Ovary (tissue), 3 donors: ENCODE data around the gene CDK8.

Experiments used
- EP300 ChIP-seq: sonication (generic); formaldehyde crosslinking; IDR thresholded peaks from one replicate; pipeline ENCODE4 v1.6.1; 2017; ENCODE audit warnings: antibody characterized with exemption
- POLR2A ChIP-seq: fragments of 450-650 bp; IDR thresholded peaks from one replicate; pipeline ENCODE4 v1.6.1; 2017; ENCODE audit warnings: antibody characterized with exemption, mild to moderate bottlenecking, moderate library complexity
- TF ChIP-seq, protein P1 (sequence below), 3 donors: fragments of 450-650 bp in 2 of 3; fragments of 200-600 bp in 1 of 3; IDR thresholded peaks; one replicate each; pipeline versions ENCODE4 v1.5.1 to v1.8.0; 2016 to 2022; ENCODE audit warnings: antibody characterized with exemption in 3 of 3, mild to moderate bottlenecking in 1 of 3
- donor health status: DM: no; HTN: no; CAD: no.

DNA sequence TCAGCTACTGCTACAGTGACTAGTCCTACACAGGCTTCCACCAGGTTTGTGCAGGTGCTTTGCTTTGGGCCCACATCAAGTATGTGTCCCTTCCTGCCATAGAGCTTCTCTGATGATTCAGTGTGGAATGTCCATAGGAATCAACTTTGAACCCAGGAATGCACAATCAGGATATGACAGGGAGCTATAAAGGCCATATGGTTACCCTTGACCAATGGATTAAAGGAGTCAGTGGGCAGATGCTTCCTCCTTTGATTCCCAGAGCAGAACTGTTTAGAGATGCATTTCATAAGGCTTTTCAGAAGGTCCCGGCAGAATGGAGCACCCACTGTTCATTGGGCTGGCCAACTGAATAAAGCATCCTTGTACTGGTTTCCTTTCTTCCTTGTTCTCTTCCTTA is 158.3 kb downstream of the CDK8 start:
- TF ChIP-seq POLR2A (no peak), EP300 (no peak)
- TF ChIP-seq, protein P1, sequence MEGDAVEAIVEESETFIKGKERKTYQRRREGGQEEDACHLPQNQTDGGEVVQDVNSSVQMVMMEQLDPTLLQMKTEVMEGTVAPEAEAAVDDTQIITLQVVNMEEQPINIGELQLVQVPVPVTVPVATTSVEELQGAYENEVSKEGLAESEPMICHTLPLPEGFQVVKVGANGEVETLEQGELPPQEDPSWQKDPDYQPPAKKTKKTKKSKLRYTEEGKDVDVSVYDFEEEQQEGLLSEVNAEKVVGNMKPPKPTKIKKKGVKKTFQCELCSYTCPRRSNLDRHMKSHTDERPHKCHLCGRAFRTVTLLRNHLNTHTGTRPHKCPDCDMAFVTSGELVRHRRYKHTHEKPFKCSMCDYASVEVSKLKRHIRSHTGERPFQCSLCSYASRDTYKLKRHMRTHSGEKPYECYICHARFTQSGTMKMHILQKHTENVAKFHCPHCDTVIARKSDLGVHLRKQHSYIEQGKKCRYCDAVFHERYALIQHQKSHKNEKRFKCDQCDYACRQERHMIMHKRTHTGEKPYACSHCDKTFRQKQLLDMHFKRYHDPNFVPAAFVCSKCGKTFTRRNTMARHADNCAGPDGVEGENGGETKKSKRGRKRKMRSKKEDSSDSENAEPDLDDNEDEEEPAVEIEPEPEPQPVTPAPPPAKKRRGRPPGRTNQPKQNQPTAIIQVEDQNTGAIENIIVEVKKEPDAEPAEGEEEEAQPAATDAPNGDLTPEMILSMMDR (IDR thresholded peaks at IDR 0.05), result no peak
